Mammary epithelial cell (primary cell): ENCODE data around the gene GPBAR1.

Experiments
- EZH2 ChIP-seq: IDR thresholded peaks from 2 replicates; pipeline ENCODE4 v1.6.1; 2012; ENCODE audit warnings: low read length, inconsistent platforms, borderline replicate concordance
- TF ChIP-seq, protein P1 (sequence below), 2 donors: IDR thresholded peaks in 1 of 2; conservative IDR thresholded peaks in 1 of 2; 2 replicates each; pipeline ENCODE4 v1.5.1; 2011 to 2012; ENCODE audit warnings: inconsistent platforms in 2 of 2, low read length in 2 of 2, mild to moderate bottlenecking in 2 of 2, control low read depth in 1 of 2, low read depth in 1 of 2; ENCODE audit not compliant: insufficient read depth in 1 of 2; ENCODE audit errors: extremely low read depth in 1 of 2

DNA sequence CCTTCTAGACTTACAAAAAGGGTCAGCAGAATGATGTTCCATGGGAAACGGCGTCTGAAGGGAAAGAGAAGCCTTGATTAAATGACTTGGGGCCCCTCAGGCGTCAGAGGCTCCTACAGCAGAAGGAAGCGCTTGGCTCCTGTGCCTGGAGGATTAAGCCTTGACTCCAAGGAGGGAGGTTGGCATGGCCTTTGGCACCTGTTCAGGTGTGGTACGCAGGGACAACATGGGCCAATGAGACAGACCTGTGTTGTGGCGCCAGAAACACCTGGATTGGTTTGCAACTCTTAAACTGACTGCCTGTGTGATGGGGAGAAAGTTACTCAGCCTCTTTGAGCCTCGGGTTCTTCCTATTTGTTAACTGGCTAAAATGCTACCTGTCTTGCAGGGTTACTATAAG, 17.1 kb downstream of the GPBAR1 start:
- TF ChIP-seq, protein P1, sequence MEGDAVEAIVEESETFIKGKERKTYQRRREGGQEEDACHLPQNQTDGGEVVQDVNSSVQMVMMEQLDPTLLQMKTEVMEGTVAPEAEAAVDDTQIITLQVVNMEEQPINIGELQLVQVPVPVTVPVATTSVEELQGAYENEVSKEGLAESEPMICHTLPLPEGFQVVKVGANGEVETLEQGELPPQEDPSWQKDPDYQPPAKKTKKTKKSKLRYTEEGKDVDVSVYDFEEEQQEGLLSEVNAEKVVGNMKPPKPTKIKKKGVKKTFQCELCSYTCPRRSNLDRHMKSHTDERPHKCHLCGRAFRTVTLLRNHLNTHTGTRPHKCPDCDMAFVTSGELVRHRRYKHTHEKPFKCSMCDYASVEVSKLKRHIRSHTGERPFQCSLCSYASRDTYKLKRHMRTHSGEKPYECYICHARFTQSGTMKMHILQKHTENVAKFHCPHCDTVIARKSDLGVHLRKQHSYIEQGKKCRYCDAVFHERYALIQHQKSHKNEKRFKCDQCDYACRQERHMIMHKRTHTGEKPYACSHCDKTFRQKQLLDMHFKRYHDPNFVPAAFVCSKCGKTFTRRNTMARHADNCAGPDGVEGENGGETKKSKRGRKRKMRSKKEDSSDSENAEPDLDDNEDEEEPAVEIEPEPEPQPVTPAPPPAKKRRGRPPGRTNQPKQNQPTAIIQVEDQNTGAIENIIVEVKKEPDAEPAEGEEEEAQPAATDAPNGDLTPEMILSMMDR (conservative IDR thresholded peaks at IDR 0.05 in 1 of 2, IDR thresholded peaks at IDR 0.05 in 1 of 2; ENCODE audit: extremely low read depth in 1 of 2, insufficient read depth in 1 of 2, low read depth in 1 of 2, low read length in 2 of 2): no peak
- no peak for TF ChIP-seq EZH2
